Measurements from ENCODE around the gene ARFGAP3. TPM values are rescaled to one million over a fixed set of nuclear protein-coding genes. Genes with fewer than 3 reads are reported as not detected.

The ARFGAP3 gene, protein sequence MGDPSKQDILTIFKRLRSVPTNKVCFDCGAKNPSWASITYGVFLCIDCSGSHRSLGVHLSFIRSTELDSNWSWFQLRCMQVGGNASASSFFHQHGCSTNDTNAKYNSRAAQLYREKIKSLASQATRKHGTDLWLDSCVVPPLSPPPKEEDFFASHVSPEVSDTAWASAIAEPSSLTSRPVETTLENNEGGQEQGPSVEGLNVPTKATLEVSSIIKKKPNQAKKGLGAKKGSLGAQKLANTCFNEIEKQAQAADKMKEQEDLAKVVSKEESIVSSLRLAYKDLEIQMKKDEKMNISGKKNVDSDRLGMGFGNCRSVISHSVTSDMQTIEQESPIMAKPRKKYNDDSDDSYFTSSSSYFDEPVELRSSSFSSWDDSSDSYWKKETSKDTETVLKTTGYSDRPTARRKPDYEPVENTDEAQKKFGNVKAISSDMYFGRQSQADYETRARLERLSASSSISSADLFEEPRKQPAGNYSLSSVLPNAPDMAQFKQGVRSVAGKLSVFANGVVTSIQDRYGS
- polyA plus RNA-seq (2012; ENCODE audit: low read depth, missing spikeins): 31.4 TPM

DNA sequence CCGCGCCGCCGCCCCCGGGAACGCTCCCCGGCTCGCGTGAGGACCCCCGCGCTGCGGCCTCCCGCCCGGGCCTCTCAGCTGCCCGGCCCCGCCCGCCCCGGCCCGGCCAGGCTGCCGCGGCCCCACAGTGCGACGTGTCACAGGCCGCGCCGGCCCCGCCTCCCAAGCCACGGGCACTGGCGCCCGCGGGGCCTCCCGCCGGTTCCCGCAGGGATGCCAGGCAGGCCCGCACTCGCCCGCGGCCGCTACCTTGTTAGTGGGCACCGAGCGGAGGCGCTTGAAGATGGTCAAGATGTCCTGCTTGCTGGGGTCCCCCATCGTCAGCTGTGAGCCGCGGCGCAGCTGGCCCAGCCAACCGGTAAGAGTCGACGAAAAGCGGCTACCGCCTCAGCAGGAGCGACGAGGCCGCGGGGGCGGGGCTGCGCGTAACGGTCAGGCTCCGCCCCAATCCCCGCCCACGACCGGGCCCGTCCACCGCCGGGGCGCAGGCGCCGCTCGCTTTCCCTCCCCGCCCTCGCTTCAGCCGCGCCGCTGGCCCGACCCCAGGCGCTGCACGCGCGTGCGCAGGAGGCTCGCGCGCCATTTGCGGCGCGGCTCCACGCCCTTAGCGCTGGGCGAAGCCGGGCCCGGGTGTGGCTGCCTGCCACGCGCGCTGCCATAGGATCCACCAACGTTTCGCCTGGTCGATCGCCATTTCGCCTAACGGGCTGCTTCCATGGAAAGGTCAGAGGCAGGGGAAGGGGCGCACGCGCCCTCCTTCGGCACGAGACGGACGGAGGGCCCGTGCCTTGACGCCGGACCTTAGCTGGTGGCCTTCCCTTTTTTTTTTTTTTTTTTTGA, at the start of gene ARFGAP3:
ARFGAP3 (minus strand) TSS at position 409 of the 840 bp plus-strand sequence; CDS start at position 318, 91 bp downstream.
- DNase-seq (ENCODE audit: insufficient read length, low spot score) (peak; percentile 97), FAIRE-seq (peak; percentile 98)
- TF ChIP-seq POU2F2 (IDR thresholded peaks at IDR 0.05; ENCODE audit: low read depth, low read length): 0 out of 2 replicates have a peak, but pooled peaks have one; percentile 27
- TF ChIP-seq SPI1 (IDR thresholded peaks at IDR 0.05; ENCODE audit: low read depth, low read length): no peak
- peak; percentile 61 for TF ChIP-seq TAF1 (IDR thresholded peaks at IDR 0.05; ENCODE audit: low read depth, low read length)
- TF ChIP-seq PAX5 (IDR thresholded peaks at IDR 0.05; ENCODE audit: insufficient read depth, low read length, severe bottlenecking): peak; percentile 69
- TF ChIP-seq POLR2AphosphoS5 (IDR thresholded peaks at IDR 0.05; ENCODE audit: low read depth, low read length): peak; percentile 77
- peak; percentile 83 for TF ChIP-seq POLR2A (IDR thresholded peaks at IDR 0.05; ENCODE audit: low read depth, low read length)

DNA sequence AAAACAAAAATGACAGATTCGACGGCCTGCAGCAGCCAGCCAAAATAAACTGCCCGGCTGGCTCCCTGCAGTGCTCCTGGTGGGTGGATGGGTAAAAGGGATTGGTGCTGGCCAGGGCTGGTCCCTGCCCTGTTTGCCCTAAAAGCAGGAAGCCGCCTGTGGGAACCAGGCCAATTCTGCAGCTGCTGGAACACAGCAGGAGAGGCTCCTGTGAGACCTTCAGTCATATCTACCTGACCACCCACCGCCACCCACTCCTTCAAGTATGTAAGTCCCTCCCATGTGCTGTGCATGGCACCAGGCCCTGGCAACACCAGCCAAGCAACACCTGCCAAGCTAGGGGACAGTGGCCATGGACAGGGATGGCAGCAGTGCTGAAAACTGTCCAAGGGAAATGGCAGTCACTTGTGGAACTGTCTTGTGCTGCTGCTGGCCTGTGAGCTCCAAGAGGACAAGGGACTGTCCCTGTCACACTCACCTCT, 48.7 kb upstream of the ARFGAP3 start:
- FAIRE-seq: peak; percentile 62
- TF ChIP-seq PAX5 (IDR thresholded peaks at IDR 0.05; ENCODE audit: insufficient read depth, low read length, severe bottlenecking): no peak
- TF ChIP-seq POLR2AphosphoS5 (IDR thresholded peaks at IDR 0.05; ENCODE audit: low read depth, low read length): no peak
- no peak for TF ChIP-seq TAF1 (IDR thresholded peaks at IDR 0.05; ENCODE audit: low read depth, low read length)
- no peak for TF ChIP-seq POLR2A (IDR thresholded peaks at IDR 0.05; ENCODE audit: low read depth, low read length)
- TF ChIP-seq POU2F2 (IDR thresholded peaks at IDR 0.05; ENCODE audit: low read depth, low read length): no peak
- TF ChIP-seq SPI1 (IDR thresholded peaks at IDR 0.05; ENCODE audit: low read depth, low read length): no peak

DNA sequence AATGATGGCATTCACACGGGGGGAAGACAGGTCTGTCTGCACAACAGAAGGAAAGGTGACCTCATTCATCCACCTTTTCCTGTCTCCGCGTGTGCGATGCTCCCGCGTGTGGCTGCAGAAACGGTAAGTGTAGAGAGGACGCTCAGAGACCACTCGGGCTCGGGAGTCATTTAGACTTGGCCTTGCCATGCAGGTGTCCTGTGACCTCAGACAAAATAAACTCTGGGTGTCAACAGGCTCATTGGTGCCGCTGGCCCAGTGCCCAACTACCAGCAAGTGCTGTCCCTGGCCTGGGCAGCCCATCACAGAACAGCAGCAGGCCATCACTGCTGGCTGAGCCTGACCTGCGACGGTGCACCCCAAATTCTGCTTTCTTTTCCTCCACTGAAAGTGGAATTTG, 48.1 kb upstream of the ARFGAP3 start:
- DNase-seq (ENCODE audit: insufficient read length, low spot score): no peak
- TF ChIP-seq SPI1 (IDR thresholded peaks at IDR 0.05; ENCODE audit: low read depth, low read length): no peak
- TF ChIP-seq PAX5 (IDR thresholded peaks at IDR 0.05; ENCODE audit: insufficient read depth, low read length, severe bottlenecking): no peak
- no peak for TF ChIP-seq POLR2A (IDR thresholded peaks at IDR 0.05; ENCODE audit: low read depth, low read length)
- TF ChIP-seq POU2F2 (IDR thresholded peaks at IDR 0.05; ENCODE audit: low read depth, low read length): no peak
- TF ChIP-seq POLR2AphosphoS5 (IDR thresholded peaks at IDR 0.05; ENCODE audit: low read depth, low read length): no peak
- TF ChIP-seq TAF1 (IDR thresholded peaks at IDR 0.05; ENCODE audit: low read depth, low read length): no peak
- no peak for FAIRE-seq

More for the DNA sequence above, 48.7 kb upstream of the ARFGAP3 start:
- DNase-seq (ENCODE audit: insufficient read length, low spot score): no peak

DNA sequence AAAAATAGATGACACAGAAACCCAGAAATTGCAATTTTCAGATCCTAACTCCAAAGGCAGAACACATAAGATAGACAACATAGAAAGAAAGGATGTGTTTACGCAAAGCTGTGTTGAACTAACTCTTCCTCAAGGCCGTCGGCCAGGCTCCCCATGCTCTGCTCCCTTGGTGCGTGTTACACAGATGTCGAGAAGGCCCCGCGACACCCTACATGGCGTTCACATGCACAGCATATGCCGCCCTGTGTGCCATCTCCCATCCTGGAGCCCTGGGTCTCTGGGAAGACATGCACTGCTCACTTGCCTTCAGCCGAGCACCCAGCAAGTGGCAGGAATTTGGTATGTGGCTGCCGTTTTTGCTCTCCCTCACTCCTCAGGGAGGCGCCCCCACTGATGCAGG, 47.0 kb upstream of the ARFGAP3 start:
- FAIRE-seq: no peak
- TF ChIP-seq SPI1 (IDR thresholded peaks at IDR 0.05; ENCODE audit: low read depth, low read length) (no peak), PAX5 (IDR thresholded peaks at IDR 0.05; ENCODE audit: insufficient read depth, low read length, severe bottlenecking) (no peak), POLR2AphosphoS5 (IDR thresholded peaks at IDR 0.05; ENCODE audit: low read depth, low read length) (no peak), POU2F2 (IDR thresholded peaks at IDR 0.05; ENCODE audit: low read depth, low read length) (no peak), TAF1 (IDR thresholded peaks at IDR 0.05; ENCODE audit: low read depth, low read length) (no peak), POLR2A (IDR thresholded peaks at IDR 0.05; ENCODE audit: low read depth, low read length) (no peak)
- no peak for DNase-seq (ENCODE audit: insufficient read length, low spot score)

DNA sequence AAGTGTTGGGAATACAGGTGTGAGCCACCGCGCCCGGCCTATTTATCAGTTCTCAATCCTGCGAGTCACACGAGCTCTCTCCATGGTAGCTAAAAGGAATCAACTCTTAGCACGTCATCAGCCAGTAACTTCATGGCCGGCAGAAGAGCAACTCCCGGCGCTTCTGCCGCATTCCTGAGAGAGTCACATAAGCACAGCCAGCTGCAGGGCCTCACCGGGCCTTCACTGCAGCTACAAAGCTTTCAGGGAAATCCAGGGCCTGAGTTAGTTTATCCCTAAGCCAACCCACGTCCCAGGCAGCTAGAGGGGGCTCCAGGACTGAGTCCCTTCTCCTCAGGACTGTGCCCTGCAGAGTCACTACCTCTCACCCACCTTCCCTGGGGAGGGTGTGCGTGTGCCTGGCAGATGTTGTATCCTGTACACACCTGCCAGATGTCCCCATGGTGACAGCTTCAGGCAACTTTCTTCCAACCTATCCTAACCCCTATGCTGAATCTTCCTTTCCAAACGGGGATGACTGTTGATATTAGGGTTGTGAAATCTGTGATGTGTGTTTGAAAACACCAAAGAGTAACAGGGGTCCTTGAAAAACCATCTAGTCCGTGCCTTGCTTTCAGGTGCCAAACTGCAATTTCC, 45.9 kb upstream of the ARFGAP3 start:
- FAIRE-seq (no peak), DNase-seq (ENCODE audit: insufficient read length, low spot score) (no peak)
- TF ChIP-seq SPI1 (IDR thresholded peaks at IDR 0.05; ENCODE audit: low read depth, low read length) (no peak), POLR2A (IDR thresholded peaks at IDR 0.05; ENCODE audit: low read depth, low read length) (no peak)

DNA sequence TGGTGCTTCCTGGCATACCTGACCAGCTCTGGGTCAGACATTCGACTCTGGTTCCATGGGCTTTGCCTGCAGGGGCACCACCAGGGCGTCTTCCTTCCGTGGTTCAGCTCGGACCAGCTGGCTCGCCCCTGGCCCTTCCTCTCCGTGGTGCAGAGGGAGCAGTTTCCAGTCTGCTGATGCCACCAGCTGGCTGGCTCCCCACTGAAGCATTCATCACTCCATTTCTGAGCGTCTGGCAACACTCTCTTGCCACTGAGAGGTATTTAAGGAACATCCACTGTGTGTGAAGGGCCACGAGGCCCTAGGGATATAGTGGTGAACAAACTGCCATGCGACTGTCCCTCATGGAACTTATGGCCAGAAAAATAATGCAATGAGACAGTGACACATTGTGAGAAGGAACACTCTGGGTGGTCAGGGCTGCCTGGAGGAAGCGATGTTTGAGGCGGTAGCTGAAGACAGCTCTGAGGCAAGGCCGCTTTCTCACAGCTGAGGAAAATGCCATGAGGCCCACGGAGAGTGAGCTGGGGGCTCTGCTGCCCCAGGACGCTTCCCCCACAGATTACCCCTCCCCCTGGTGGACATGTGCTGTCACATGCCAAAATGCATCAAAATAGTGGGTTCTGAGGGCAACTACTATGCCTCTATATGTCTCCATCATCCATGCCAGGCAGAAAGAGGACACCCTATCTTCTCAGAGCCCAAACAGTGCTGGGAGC, 44.9 kb upstream of the ARFGAP3 start:
- peak; percentile 75 for FAIRE-seq
- no peak for TF ChIP-seq PAX5 (IDR thresholded peaks at IDR 0.05; ENCODE audit: insufficient read depth, low read length, severe bottlenecking)
- no peak for TF ChIP-seq POLR2AphosphoS5 (IDR thresholded peaks at IDR 0.05; ENCODE audit: low read depth, low read length)
- no peak for TF ChIP-seq POU2F2 (IDR thresholded peaks at IDR 0.05; ENCODE audit: low read depth, low read length)
- no peak for TF ChIP-seq SPI1 (IDR thresholded peaks at IDR 0.05; ENCODE audit: low read depth, low read length)
- TF ChIP-seq POLR2A (IDR thresholded peaks at IDR 0.05; ENCODE audit: low read depth, low read length): no peak
- TF ChIP-seq TAF1 (IDR thresholded peaks at IDR 0.05; ENCODE audit: low read depth, low read length): no peak
- no peak for DNase-seq (ENCODE audit: insufficient read length, low spot score)

DNA sequence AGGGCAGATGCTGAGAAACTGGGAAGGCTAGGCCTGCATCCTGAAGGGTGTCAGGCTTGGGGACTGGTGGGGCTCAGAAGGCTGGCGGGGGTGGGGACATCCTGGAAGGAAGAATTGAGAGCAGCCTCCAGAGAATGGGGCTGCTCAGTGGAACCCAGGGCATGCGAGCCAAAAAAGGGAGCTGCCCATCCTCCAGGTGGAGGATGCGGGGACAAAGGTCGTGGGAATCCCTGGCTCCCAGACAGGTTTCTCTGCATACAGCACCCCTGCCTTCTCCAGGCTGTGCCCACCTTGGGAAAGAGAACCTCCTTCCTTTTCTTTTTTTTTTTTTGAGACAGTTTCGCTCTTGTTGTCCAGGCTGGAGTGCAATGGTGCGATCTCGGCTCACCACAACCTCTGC, 40.9 kb upstream of the ARFGAP3 start:
- DNase-seq (ENCODE audit: insufficient read length, low spot score): no peak
- TF ChIP-seq POLR2A (IDR thresholded peaks at IDR 0.05; ENCODE audit: low read depth, low read length) (no peak), POU2F2 (IDR thresholded peaks at IDR 0.05; ENCODE audit: low read depth, low read length) (no peak), TAF1 (IDR thresholded peaks at IDR 0.05; ENCODE audit: low read depth, low read length) (no peak), POLR2AphosphoS5 (IDR thresholded peaks at IDR 0.05; ENCODE audit: low read depth, low read length) (no peak), SPI1 (IDR thresholded peaks at IDR 0.05; ENCODE audit: low read depth, low read length) (no peak), PAX5 (IDR thresholded peaks at IDR 0.05; ENCODE audit: insufficient read depth, low read length, severe bottlenecking) (no peak)
- no peak for FAIRE-seq

DNA sequence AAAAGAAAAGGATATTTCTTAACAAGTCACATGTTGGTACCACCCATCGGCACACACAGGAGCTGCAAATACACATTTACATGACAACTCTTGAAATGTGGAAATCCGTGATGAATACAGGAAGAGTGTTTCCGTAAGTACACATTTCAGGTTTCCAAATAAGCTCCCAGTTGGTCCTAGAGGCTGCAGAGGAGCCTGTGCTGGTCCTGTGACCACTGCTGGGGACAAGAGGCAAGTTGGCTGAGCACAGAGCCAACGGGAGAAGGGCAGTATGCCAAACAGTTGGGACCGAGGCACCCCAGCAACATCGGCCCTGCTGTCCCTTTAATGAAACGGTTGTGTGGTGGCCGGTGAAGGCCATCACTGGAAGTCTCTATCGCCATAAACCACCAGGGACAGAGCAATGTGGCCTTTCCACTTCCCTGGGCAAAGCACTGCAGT, 38.5 kb upstream of the ARFGAP3 start:
- FAIRE-seq (no peak), DNase-seq (ENCODE audit: insufficient read length, low spot score) (no peak)
- TF ChIP-seq SPI1 (IDR thresholded peaks at IDR 0.05; ENCODE audit: low read depth, low read length) (no peak), PAX5 (IDR thresholded peaks at IDR 0.05; ENCODE audit: insufficient read depth, low read length, severe bottlenecking) (no peak), POLR2AphosphoS5 (IDR thresholded peaks at IDR 0.05; ENCODE audit: low read depth, low read length) (no peak), TAF1 (IDR thresholded peaks at IDR 0.05; ENCODE audit: low read depth, low read length) (no peak), POU2F2 (IDR thresholded peaks at IDR 0.05; ENCODE audit: low read depth, low read length) (no peak), POLR2A (IDR thresholded peaks at IDR 0.05; ENCODE audit: low read depth, low read length) (no peak)

All from GM12891 (cell line).